ENCODE results near the gene GIT1. TPM values are rescaled to one million over a fixed set of nuclear protein-coding genes. Genes with fewer than 3 reads are reported as not detected.

GIT1 gene
- total RNA-seq, 1 experiment from 2014 or later = 120 TPM

DNA sequence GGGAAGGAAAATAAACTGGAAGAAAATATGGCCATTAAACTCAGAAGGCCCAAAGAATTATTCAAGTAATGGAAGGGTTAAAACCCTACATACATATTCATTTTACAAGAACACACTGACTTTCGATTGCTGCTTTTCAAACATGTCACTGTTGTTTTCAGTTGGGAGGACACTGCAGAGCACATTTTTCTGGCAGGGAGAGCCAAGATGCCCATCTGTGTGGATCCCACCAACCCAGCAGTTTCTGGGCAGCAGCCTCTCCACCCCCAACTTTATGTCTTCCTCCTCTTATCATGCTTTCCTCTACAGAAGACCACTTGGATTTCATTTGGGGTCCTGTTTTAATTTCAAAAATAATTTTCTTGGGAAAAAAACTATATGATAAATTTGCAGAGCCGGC, 40.4 kb upstream of the GIT1 start:
- H3K4me3 ChIP-seq (ENCODE audit: low read depth, low read length, poor library complexity, severe bottlenecking) = no peak overlapping the region
- intact Hi-C loops (cut with micrococcal nuclease; ENCODE audit: unreplicated experiment) = loop anchor here (10.0 kb wide), 1 partner anchor 65 kb away; the partner anchor contains the start of genes ABHD15 and TP53I13
- H3K27ac ChIP-seq (ENCODE audit: low read depth, low read length, poor library complexity, severe bottlenecking) = no peak overlapping the region
- ChIA-PET POLR2A (ENCODE audit: low non-redundant PET) (no interaction called here), CTCF (no interaction called here)
- TF ChIP-seq, protein P1, sequence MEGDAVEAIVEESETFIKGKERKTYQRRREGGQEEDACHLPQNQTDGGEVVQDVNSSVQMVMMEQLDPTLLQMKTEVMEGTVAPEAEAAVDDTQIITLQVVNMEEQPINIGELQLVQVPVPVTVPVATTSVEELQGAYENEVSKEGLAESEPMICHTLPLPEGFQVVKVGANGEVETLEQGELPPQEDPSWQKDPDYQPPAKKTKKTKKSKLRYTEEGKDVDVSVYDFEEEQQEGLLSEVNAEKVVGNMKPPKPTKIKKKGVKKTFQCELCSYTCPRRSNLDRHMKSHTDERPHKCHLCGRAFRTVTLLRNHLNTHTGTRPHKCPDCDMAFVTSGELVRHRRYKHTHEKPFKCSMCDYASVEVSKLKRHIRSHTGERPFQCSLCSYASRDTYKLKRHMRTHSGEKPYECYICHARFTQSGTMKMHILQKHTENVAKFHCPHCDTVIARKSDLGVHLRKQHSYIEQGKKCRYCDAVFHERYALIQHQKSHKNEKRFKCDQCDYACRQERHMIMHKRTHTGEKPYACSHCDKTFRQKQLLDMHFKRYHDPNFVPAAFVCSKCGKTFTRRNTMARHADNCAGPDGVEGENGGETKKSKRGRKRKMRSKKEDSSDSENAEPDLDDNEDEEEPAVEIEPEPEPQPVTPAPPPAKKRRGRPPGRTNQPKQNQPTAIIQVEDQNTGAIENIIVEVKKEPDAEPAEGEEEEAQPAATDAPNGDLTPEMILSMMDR (conservative IDR thresholded peaks at IDR 0.05; ENCODE audit: low read depth, low read length) = no peak
- no peak for TF ChIP-seq EZH2 (IDR thresholded peaks at IDR 0.05; ENCODE audit: borderline replicate concordance, low read depth, low read length, poor library complexity, severe bottlenecking)
- no TSS peak for BruUV-seq (replicated peaks)
- DNase-seq (ENCODE audit: low spot score) = no peak
- peaks cover 21% of the 10 kb centered on the region for H3K36me3 ChIP-seq (ENCODE audit: insufficient read depth, low read length, poor library complexity, severe bottlenecking)
- H3K9me3 ChIP-seq (ENCODE audit: low read depth, low read length, poor library complexity, severe bottlenecking) = no peaks in the 10 kb centered on the region
- H3K27me3 ChIP-seq (replicated peaks; ENCODE audit: insufficient read depth, low read depth, low read length, poor library complexity) = no peaks in the 10 kb centered on the region
- no peaks in the 10 kb centered on the region for H3K4me1 ChIP-seq (ENCODE audit: insufficient read depth, low read length, poor library complexity, severe bottlenecking)

DNA sequence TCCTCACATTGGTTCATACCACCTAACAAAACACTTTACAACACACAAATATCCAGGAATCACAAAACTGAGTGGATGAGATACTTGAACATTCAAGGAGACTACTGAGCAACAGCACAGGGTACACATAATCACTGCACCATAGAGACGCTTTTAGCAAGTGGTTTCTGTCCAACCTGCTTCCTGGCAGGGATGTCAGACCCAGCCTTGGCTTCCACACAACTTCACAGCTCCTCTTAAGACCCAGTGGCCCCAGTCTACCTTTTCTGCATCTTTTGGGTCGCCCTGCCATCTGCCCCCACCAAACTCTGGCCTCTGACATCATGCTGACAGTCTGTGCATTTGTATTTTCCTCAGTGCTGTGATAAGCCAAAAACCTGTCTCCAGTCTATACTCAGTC, 39.2 kb upstream of the GIT1 start:
- Histone ChIP-seq H3K4me3 (ENCODE audit: low read depth, low read length, poor library complexity, severe bottlenecking) (no peak overlapping the region), H3K9me3 (ENCODE audit: low read depth, low read length, poor library complexity, severe bottlenecking) (no peaks in the 10 kb centered on the region), H3K4me1 (ENCODE audit: insufficient read depth, low read length, poor library complexity, severe bottlenecking) (no peaks in the 10 kb centered on the region), H3K27ac (ENCODE audit: low read depth, low read length, poor library complexity, severe bottlenecking) (no peak overlapping the region), H3K36me3 (ENCODE audit: insufficient read depth, low read length, poor library complexity, severe bottlenecking) (peaks cover 19% of the 10 kb centered on the region), H3K27me3 (replicated peaks; ENCODE audit: insufficient read depth, low read depth, low read length, poor library complexity) (no peaks in the 10 kb centered on the region)
- no peak for DNase-seq (ENCODE audit: low spot score)
- TF ChIP-seq, protein P1 (conservative IDR thresholded peaks at IDR 0.05; ENCODE audit: low read depth, low read length) = no peak
- TF ChIP-seq EZH2 (IDR thresholded peaks at IDR 0.05; ENCODE audit: borderline replicate concordance, low read depth, low read length, poor library complexity, severe bottlenecking) = no peak
- CTCF ChIA-PET = no interaction called here
- POLR2A ChIA-PET (ENCODE audit: low non-redundant PET) = no interaction called here
- no TSS peak for BruUV-seq (replicated peaks)
- intact Hi-C loops (cut with micrococcal nuclease; ENCODE audit: unreplicated experiment) = loop anchor here (10.0 kb wide), 1 partner anchor 64 kb away; the partner anchor contains the start of genes ABHD15 and TP53I13

DNA sequence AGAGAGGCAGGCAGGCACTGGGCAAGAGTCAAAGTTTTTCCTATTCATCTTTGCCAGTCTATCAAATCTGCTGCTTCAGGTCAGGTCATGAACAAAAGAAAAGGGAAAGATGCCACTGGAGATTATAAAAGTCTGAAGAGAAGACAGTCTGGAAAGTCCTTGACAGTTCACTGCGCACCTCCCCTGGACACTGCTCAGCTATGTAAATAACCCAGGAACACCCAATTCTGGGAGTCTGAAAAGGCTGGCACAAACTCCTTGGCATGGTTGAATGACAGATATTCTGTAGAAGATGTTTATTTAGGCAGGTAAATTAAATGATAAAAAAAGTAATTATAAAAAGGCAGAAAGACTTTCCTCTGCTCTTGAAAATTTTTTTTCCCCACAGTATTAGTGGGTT, 38.5 kb upstream of the GIT1 start:
- intact Hi-C loops (cut with micrococcal nuclease; ENCODE audit: unreplicated experiment) = loop anchor here (10.0 kb wide), 1 partner anchor 63 kb away; the partner anchor contains the start of genes ABHD15 and TP53I13
- H3K27ac ChIP-seq (ENCODE audit: low read depth, low read length, poor library complexity, severe bottlenecking) = no peak overlapping the region
- TF ChIP-seq EZH2 (IDR thresholded peaks at IDR 0.05; ENCODE audit: borderline replicate concordance, low read depth, low read length, poor library complexity, severe bottlenecking) = no peak
- TF ChIP-seq, protein P1 (conservative IDR thresholded peaks at IDR 0.05; ENCODE audit: low read depth, low read length) = no peak
- H3K4me1 ChIP-seq (ENCODE audit: insufficient read depth, low read length, poor library complexity, severe bottlenecking) = peaks cover 5% of the 10 kb centered on the region
- no peak overlapping the region for H3K4me3 ChIP-seq (ENCODE audit: low read depth, low read length, poor library complexity, severe bottlenecking)
- POLR2A ChIA-PET (ENCODE audit: low non-redundant PET) = no interaction called here
- no peaks in the 10 kb centered on the region for H3K9me3 ChIP-seq (ENCODE audit: low read depth, low read length, poor library complexity, severe bottlenecking)
- no peak for DNase-seq (ENCODE audit: low spot score)
- H3K36me3 ChIP-seq (ENCODE audit: insufficient read depth, low read length, poor library complexity, severe bottlenecking) = peaks cover 19% of the 10 kb centered on the region
- no TSS peak for BruUV-seq (replicated peaks)
- CTCF ChIA-PET = no interaction called here
- H3K27me3 ChIP-seq (replicated peaks; ENCODE audit: insufficient read depth, low read depth, low read length, poor library complexity) = no peaks in the 10 kb centered on the region

All from A673 (cell line).